NCI-H1930 (cell line): Measurements from ENCODE around the gene CDK14.

Source experiments
- DNase-seq, 2 experiments: peaks; one replicate each; lab custom pipeline; 2025; lab: John Stamatoyannopoulos, UW

Gene CDK14

DNA sequence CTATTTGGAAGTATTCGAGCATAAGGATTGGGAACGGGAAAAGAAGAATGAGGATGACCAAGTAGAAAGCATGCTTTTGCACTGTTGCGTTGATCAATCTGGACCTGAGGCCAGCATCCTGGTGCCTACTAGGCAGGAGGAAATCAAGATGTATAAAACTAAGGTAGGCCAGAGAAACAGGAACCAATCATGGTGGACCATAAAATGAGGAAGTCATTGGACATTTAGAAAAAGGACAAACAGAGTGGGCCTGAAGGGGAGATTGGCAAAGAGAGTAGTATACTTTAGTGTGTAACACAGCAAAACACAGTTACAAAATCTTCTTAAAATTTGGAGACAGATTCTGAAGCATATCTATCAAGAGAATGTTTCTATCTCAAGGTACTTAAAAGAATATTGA is 497.1 kb downstream of the CDK14 start:
- DNase-seq: no peak

DNA sequence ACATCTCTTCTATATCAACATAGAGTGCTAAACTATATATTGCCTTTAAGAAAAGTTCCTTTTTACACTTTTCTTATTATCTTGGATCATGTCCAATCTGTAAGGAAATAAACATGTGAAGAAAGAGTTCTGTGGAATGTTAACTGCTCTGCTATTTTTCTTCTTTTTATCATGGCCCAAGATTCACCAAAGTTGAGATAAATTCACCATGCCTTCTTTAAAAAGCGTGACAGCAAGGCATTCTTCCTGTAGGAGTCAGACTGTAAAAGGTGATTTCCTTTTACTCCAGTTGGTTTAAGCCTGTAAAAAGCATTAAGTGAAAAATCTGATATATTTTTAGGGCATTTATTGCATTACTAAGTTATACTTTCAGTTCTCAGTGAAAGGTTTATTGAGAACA is 502.4 kb downstream of the CDK14 start:
- DNase-seq: no peak

- no peak for DNase-seq
These were observed 507.2 kb downstream of the CDK14 start for GRCh38 chr7:91103363-91103762.

GRCh38 chr7:91107460-91107859 is 511.3 kb downstream of the CDK14 start:
- no peak for DNase-seq

- no peak for DNase-seq
These were observed 513.1 kb downstream of the CDK14 start for GRCh38 chr7:91109200-91109599.

DNA sequence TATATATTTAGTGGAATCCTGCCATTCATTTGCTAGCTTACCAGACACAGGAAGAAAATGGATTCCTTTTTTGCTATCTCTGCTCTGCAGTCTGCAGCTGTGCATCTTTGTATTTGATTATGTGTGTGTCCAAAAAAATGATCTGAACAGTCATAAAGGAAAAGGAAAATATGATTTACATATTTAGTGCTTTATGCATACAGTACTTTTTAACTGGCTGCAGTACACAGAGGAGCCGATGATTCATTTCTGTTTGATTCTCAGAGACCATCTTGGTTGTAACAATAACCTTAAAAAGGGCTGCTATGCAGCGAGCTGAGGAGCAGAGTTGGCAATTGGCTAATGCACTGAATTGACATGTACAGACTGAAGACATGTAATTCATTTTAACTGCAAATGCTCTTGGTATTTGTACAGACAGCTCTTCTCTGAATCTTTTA is 516.8 kb downstream of the CDK14 start:
- no peak for DNase-seq

GRCh38 chr7:91114232-91114631 is 518.1 kb downstream of the CDK14 start:
- no peak for DNase-seq

- DNase-seq: no peak
These were observed 530.6 kb downstream of the CDK14 start for GRCh38 chr7:91126762-91127161.

DNA sequence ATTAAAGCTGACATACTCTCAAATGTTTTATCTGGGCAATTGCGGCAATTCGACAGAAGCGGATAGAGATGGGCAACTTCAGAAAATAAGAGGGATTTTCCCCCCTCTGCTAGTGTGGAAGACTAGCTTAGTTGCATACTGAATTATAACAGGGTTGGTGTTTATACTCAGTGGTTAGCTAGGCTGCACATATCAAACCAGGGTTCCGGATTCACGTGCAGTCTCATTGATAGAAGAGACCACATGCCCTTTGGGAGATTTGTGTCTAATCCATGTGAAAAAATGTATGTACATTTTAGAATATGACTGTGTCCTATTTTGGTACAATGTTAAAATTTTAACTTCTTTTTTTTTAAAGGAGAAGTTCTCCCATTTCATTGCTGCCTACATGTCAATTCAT is 531.2 kb downstream of the CDK14 start:
- no peak for DNase-seq

DNA sequence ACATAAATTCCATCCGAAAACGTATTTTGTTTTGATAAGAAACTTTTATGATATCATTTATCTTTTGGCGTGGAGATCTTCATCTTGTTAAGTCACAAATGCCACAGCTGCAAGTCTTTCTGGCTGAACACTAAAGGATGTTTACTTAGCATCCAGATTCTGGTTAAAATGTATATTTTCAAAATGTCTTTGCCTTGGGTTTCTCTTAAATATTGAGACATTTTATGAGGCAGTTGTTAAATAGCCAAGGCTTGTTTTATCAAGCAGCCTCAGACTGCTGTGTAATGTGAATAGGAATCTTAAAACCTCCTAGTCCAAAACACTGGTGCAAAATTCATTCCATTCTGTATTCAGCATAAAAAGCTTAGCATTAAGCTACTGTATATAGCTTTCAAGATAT is 531.8 kb downstream of the CDK14 start:
- DNase-seq: no peak

- DNase-seq: no peak
These were observed 532.7 kb downstream of the CDK14 start for GRCh38 chr7:91128683-91129348.

GRCh38 chr7:91135300-91135699 is 539.2 kb downstream of the CDK14 start:
- DNase-seq: no peak

GRCh38 chr7:91135703-91136430 is 539.7 kb downstream of the CDK14 start:
- DNase-seq: no peak

DNA sequence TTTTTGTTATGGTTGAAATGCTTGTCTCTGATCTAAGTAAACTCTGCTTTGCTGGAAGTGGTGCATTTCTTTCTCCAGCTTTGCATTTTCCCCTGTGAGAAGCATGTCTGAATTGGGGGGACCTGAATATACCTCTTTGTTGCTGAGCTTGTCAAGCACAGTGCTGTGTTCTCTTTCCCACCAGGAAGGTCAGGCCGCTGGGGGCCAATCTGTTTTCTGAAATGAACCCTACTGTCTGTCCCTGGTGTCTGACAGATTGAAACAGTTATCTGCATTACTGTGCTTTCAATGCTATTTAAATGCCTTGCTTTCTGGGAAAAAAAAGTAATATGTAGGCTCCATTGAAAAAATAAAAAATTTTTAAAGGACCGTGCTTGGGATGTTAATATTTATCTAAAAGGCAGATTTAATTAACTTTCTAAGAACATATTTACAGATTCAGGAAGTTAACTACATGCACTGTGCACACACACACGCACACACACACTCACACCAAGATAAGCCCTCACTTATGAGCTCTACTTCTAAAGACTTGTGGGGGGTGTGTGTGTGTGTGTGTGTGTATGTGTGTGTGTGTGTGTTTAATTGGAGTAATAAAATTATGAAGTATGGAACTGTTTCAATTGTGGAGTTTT is 541.1 kb downstream of the CDK14 start:
- no peak for DNase-seq

- peak in 1 of 2 experiments; percentile 22 for DNase-seq
These were observed 541.8 kb downstream of the CDK14 start for GRCh38 chr7:91137788-91138368.

GRCh38 chr7:91140286-91140685 is 544.2 kb downstream of the CDK14 start:
- DNase-seq: no peak

DNA sequence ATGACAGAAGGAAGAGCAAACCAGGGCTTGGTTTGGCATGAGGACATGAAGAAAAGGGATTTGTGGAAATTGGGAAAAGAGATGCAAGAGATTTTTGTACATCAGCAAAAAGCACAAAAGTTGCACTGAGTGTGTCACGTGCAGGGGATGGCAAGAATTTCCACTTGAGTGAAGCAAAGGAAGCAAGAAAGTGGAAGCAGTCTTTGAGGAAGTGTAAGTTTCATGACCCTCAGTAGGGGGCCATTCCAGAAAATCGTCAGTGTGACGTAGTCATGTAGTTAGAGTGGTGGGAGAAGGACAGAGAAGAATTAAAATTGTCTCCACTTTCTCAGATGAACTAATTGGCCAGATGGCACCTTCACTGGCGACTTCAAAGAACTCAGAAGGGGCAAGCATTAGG is 544.9 kb downstream of the CDK14 start:
- DNase-seq: no peak

- DNase-seq: no peak
These were observed 546.6 kb downstream of the CDK14 start for GRCh38 chr7:91142743-91143142.

- DNase-seq: no peak
These were observed 553.5 kb downstream of the CDK14 start for GRCh38 chr7:91149341-91150246.

- DNase-seq: no peak
These were observed 555.8 kb downstream of the CDK14 start for GRCh38 chr7:91151916-91152315.

- DNase-seq: no peak
These were observed 560.4 kb downstream of the CDK14 start for GRCh38 chr7:91156316-91157185.
